ENCODE results near the gene MLXIP. TPM values are rescaled to one million over a fixed set of nuclear protein-coding genes. Genes with fewer than 3 reads are reported as not detected.

The MLXIP gene
- total RNA-seq, 2 experiments from 2014 or later: 61.0 to 61.7 TPM

DNA sequence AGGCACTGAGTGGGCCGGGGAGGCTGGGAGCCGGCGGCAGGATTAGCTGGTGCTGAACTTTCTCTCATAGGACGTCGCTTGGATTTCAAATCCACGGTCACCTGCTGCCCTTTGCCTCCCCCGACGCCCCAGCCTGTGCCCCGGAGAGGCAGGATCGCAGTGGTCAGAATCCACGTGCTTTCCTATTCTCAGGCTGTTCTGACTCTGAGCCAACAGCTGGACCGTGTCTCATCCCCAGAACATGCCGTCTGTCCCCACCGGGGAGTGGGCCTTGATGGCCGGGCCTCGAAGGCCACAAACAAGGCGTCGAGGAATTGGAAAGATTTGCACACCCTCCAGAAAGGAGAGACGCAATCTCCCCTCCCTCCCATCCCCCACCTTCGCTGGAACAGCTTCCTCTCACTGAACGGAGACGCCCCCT is 18.5 kb upstream of the MLXIP start:
- POLR2A ChIA-PET: no interaction called here
- ATAC-seq (ENCODE audit: low read depth) (no peak), DNase-seq (no peak)
- Mint-ChIP-seq H3K9me3 (no peaks in the 10 kb centered on the region), H3K36me3 (no peaks in the 10 kb centered on the region), H3K27me3 (no peaks in the 10 kb centered on the region), H3K4me1 (peaks cover 10% of the 10 kb centered on the region), H3K27ac (no peak overlapping the region), H3K4me3 (no peak overlapping the region)

DNA sequence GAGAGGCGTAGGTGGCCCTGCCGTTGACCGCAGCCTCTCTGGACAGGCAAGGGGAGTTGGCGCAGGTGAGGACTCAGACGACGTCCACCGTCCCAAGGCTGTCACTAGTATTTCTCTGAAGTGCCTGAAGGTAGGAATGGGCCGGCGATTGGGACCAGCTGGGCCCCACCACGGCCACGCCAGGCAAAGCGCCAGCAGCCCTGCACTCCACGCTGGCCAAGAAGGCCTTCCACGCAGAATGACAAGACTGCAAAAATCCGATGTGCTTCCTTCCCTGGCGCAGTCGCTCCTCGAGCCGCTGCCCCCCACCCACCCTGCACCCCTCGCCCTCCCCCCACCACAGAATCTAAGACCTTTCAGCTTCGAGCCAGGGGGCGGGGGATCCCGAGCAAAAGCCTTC is 17.3 kb upstream of the MLXIP start:
- POLR2A ChIA-PET: no interaction called here
- H3K4me3 Mint-ChIP-seq: no peak overlapping the region
- H3K9me3 Mint-ChIP-seq: no peaks in the 10 kb centered on the region
- DNase-seq (no peak), ATAC-seq (ENCODE audit: low read depth) (no peak)
- no peaks in the 10 kb centered on the region for H3K36me3 Mint-ChIP-seq
- H3K27me3 Mint-ChIP-seq: no peaks in the 10 kb centered on the region
- H3K4me1 Mint-ChIP-seq: peaks cover 10% of the 10 kb centered on the region
- no peak overlapping the region for H3K27ac Mint-ChIP-seq

DNA sequence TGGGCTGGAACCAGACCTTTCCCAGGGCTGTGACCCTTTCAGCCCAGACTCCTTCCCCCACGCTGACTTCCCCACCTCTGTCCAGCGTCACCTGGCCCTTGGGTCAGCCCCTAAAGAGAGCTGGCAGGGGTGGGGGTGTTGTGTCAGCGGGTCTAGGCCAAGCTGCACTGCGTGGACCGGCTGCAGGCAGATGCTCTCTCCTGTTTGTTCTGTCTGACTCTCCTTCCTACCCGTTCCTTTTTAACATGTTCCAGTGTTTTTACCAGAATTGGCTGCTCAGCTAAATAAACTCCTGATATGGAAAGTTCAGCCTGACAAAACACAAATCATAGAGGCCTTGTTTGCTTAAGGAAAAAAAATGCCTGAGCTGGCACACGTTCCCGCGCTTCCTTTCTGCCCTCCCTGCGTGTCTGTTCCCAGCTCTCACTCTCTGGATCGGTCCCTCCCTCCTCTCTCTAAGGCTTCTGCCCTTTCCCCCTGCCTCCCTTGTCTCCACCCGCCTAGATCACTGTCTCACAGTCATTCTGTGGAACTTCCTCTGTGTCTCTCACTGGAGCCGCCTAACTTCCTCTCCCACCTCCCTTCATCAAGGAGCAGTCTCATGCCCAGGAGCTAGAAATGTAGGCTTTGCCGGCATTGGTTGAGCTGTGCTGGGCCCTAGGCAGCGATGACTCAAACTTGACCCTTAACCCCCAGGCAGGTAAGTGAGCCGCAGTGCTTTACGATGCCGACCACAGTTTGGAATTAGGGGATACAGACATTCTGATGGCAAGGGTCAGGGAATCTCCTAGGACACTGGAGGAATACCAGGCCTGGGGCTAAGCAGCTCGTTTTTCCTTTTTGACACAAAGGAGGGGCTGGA is 15.5 kb upstream of the MLXIP start:
- no peak for ATAC-seq (ENCODE audit: low read depth)
- Mint-ChIP-seq H3K36me3 (peaks cover 2% of the 10 kb centered on the region), H3K27me3 (no peaks in the 10 kb centered on the region), H3K4me1 (peaks cover 19% of the 10 kb centered on the region), H3K4me3 (no peak overlapping the region), H3K27ac (peak overlapping the region; percentile 12), H3K9me3 (no peaks in the 10 kb centered on the region)
- POLR2A ChIA-PET: interaction anchor here (1.6 kb wide), 1 partner anchor 15 kb away, joined by 7 read pairs; the partner anchor contains the start of gene MLXIP
- DNase-seq: no peak

DNA sequence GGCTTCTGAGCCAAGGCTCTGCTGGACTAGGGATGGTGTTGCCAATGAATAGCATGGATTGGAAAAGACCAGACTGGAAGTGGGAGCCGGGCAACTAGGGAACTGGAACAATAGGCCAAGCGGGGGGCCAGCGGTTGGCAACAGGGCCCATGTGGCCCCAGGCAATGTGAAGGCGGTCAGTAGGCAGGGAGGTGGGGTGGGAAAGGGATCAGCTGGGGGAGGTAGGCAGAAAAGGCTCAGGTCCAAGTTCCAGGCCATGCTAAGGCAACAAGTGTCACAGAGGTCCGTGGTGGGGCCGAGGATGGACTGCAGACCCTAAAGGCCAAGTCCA is 14.9 kb upstream of the MLXIP start:
- H3K4me1 Mint-ChIP-seq: peaks cover 24% of the 10 kb centered on the region
- H3K36me3 Mint-ChIP-seq: peaks cover 2% of the 10 kb centered on the region
- H3K27me3 Mint-ChIP-seq: no peaks in the 10 kb centered on the region
- no peaks in the 10 kb centered on the region for H3K9me3 Mint-ChIP-seq
- no peak overlapping the region for H3K27ac Mint-ChIP-seq
- ATAC-seq (ENCODE audit: low read depth) (no peak), DNase-seq (no peak)
- no peak overlapping the region for H3K4me3 Mint-ChIP-seq
- POLR2A ChIA-PET: interaction anchor here (1.6 kb wide), 1 partner anchor 15 kb away, joined by 7 read pairs; the partner anchor contains the start of gene MLXIP

DNA sequence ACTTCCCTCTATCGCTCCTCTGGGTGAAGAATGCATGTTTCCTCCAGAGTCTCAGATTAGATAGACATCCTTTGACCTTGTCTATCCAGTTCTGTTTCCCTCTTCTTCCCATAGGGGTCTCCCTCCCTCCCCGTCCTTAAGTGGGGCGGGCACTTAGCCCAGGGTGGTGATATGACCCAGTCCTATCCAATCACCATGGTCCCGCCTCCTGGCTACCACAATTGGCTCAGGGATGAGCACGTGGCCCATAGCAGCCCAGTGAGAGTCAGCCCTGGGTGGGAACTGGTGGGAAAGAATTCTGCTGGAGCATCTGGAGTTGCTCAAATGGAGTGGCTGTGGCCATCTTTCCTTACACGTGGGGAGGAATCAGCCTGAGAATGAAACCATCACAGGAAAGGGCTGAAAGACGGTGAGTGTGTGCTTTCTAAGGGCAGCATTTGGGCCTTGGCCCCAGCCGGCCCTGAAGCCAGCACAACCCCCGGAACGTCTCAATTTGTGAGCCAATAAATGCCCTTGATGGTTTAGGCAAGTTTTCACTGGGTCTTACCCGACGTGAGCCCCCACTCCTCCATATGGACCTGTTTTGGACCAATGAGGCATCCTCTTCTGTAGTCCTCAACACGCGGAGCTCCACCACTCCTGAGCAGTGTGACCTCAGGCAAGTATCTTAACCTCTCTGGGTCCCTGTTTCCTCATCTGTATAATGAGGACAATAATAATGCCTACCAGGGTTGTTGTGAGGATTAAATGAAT is 14.4 kb upstream of the MLXIP start:
- ATAC-seq (ENCODE audit: low read depth) (peak; percentile 64), DNase-seq (no peak)
- POLR2A ChIA-PET: no interaction called here
- Mint-ChIP-seq H3K4me1 (peaks cover 26% of the 10 kb centered on the region), H3K4me3 (no peak overlapping the region), H3K9me3 (no peaks in the 10 kb centered on the region), H3K27me3 (no peaks in the 10 kb centered on the region), H3K27ac (no peak overlapping the region), H3K36me3 (peaks cover 2% of the 10 kb centered on the region)

DNA sequence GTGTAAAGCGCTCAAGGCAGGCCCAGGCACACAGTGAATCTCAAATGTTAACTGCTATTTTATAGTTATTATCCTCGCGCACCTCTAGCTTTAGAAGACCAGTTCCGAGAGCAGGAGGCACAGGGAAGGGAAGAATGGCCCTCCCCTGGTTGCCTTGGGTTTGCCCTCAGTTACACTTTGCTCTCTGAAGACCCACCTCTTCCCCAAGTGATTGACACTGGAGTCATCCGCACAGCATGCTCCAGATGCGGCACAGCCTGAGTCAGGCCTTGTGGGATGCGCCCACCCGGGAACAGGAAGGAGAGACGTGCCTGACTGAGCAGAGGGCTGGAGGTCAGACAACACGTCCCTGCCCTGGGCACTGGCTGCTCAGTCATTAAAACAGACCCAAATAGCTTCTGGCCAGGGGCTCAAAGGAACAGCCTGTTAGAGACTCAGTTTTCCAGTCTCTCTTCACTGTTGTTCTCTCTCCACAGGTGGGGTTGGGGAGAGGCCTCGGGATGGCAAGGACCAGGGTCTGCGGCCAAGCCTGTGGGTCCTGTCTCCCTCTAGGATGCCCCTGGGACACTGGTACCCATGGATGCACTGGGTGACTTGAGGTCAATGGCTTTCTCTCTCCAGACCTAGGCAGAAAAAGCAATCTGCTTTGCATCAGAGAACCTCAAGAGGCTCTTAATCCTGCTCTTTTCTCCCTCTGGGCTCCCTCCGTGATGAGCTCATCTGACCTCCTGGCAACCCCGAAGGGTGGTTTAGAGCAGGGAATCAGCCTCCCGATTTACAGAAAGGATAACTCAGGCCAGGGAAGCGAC is 13.6 kb upstream of the MLXIP start:
- Mint-ChIP-seq H3K36me3 (peaks cover 2% of the 10 kb centered on the region), H3K4me3 (no peak overlapping the region), H3K9me3 (no peaks in the 10 kb centered on the region), H3K4me1 (peaks cover 30% of the 10 kb centered on the region), H3K27ac (no peak overlapping the region), H3K27me3 (no peaks in the 10 kb centered on the region)
- DNase-seq (no peak), ATAC-seq (ENCODE audit: low read depth) (no peak)
- POLR2A ChIA-PET: no interaction called here

DNA sequence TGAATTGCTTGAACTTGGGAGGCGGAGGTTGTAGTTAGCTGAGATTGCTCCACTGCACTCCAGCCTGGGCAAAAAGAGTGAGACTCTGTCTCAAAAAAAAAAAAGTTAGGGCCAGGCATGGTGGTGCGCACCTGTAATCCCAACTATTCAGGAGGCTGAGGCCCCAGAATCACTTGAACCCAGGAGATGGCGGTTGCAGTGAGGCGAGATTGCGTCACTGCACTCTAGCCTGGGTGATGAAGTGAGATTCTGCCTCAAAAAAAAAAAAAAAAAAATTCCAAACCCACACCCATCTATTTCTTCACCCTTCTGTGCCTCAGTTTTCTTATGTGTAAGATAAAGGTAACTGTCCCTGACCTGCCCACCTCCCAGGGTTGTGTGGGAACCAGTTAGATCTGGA is 11.0 kb upstream of the MLXIP start:
- peak overlapping the region; percentile 91 for H3K27ac Mint-ChIP-seq
- H3K36me3 Mint-ChIP-seq: peaks cover 2% of the 10 kb centered on the region
- H3K9me3 Mint-ChIP-seq: no peaks in the 10 kb centered on the region
- POLR2A ChIA-PET: interaction anchor here (0.7 to 5.1 kb wide), 5 partner anchors 9 to 81 kb away, joined by 4 to 79 read pairs (median 6); partner anchors contain the start of gene MLXIP
- DNase-seq: no peak
- peaks cover 30% of the 10 kb centered on the region for H3K4me1 Mint-ChIP-seq
- peaks cover 2% of the 10 kb centered on the region for H3K27me3 Mint-ChIP-seq
- ATAC-seq (ENCODE audit: low read depth): peak; percentile 34
- peak overlapping the region; percentile 70 for H3K4me3 Mint-ChIP-seq

DNA sequence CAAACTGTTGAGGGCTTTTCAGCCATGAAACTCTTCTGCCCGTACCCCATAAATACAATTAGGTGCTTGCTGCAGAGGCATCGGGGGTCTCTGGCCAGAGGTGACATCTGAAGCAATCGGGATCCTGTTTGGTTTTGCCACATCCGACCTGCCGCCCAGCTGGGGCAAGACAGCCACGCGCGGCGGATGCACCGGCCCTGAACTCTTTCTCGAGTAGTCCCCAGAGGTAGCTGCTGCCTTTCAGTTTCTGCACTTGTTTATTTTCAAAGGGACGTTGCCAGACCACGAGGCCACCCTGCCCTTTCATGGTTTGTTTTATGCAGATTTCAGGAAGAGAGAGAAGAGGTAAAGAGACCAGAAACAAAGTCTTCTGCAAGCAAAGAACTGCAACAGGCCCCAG is 10.6 kb upstream of the MLXIP start:
- Mint-ChIP-seq H3K36me3 (peaks cover 2% of the 10 kb centered on the region), H3K27ac (peak overlapping the region; percentile 91), H3K4me3 (peak overlapping the region; percentile 70), H3K4me1 (peaks cover 27% of the 10 kb centered on the region), H3K27me3 (peaks cover 2% of the 10 kb centered on the region), H3K9me3 (no peaks in the 10 kb centered on the region)
- POLR2A ChIA-PET: interaction anchor here (0.6 to 5.1 kb wide), 8 partner anchors 9 to 1297 kb away, joined by 3 to 79 read pairs (median 5); partner anchors contain the start of gene MLXIP
- ATAC-seq (ENCODE audit: low read depth) (peak; percentile 91), DNase-seq (peak; percentile 75)

DNA sequence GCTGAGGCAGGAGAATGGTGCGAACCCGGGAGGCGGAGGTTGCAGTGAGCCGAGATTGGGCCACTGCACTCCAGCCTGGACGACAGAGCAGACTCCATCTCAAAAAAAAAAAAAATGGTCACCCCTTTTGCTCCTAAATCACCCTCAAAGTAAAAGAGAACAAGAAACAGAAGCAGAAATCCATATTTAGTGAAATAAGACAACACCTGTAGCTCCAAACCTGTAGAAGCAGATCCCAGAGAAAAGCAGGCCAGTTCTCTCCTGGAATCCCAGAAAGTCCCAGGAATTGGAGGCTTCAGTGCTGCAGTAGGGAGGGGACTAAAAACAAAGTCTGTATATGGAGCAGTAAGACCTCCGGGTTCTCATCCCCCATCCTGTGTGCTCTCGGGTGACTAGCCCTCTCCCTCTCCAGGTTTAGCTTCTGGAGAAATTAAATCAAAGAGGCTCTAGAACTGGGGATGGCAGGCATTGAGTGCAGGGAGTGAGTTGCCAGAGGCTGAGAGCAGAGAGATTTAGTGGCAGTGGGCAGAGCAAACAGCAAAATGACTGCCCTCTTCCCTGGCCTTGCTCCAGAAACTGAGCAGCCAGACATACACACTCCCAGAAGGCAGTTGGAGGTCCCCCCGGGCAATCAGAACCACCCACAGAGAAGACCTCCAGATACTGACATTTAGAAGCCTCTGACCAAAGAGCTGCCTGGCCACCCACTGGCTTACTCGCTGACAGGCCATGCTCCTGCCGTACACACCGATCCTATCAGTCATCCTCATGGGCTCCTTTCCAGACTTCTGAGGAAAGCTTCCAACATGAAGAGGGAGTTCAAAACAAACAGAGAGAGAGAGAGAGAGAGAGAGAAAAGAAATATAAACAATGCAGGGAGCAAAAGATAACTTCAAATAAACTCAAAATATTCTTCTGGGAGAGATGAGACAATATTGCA is 6.3 kb upstream of the MLXIP start:
- DNase-seq: no peak
- Mint-ChIP-seq H3K4me3 (no peak overlapping the region), H3K27ac (no peak overlapping the region), H3K36me3 (no peaks in the 10 kb centered on the region), H3K27me3 (peaks cover 8% of the 10 kb centered on the region), H3K9me3 (no peaks in the 10 kb centered on the region), H3K4me1 (peaks cover 25% of the 10 kb centered on the region)
- POLR2A ChIA-PET: no interaction called here
- ATAC-seq (ENCODE audit: low read depth): no peak

DNA sequence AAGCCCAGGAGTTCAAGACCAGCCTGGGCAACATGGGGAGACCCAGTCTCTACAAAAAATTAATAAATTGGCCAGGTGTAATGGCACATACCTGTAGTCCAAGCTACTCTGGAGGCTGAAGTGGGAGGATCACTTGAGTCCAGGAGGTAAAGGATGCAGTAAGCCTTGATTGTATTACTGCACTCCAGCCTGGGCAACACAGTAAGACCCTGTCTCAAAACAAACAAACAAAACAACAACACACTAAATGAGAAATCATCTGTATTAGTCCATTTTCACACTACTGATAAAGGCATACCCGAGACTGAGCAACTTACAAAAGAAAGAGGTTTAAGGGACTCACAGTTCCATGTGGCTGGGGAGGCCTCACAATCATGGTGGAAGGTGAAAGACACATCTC is 4.7 kb upstream of the MLXIP start:
- H3K36me3 Mint-ChIP-seq: no peaks in the 10 kb centered on the region
- peaks cover 8% of the 10 kb centered on the region for H3K27me3 Mint-ChIP-seq
- DNase-seq (no peak), ATAC-seq (ENCODE audit: low read depth) (no peak)
- H3K9me3 Mint-ChIP-seq: no peaks in the 10 kb centered on the region
- H3K4me1 Mint-ChIP-seq: peaks cover 17% of the 10 kb centered on the region
- H3K4me3 Mint-ChIP-seq: no peak overlapping the region
- H3K27ac Mint-ChIP-seq: no peak overlapping the region
- POLR2A ChIA-PET: no interaction called here

DNA sequence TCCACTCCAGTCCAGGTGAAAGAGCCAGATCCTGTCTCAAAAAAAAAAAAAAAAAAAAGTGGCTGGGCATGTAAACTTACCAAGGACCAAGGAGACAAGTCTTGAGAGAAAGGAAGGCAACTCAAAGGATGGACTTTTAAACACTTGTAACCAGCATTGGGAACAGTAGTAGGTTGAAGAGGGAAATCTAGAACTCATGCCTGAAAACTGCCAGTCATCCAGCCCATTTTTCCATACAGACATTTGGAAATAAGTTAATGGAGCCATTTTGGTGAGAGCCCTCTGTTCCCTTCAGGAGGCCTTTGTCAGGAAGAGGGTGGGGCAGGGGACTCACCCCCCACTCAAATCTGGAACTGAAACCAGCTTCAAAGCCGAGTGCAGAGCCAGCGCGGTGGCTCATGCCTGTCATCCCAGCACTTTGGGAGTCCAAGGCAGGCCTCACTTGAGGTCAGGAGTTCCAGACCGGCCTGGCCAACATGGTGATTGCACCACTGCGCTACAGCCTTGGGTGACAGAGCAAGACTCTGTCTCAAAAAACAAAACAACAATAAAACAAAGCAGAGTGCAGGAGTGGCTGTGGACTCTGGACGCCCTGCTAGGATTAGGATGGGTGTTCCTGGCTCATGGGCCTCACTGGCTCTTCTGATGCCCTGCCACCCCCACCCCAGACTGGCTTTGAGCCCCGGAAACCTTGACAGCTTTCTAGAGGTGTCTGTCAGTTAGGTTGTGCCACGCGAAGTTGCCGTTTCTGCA is 1.6 kb upstream of the MLXIP start:
- Mint-ChIP-seq H3K4me3 (no peak overlapping the region), H3K9me3 (no peaks in the 10 kb centered on the region), H3K27me3 (peaks cover 6% of the 10 kb centered on the region), H3K36me3 (peaks cover 5% of the 10 kb centered on the region), H3K27ac (no peak overlapping the region), H3K4me1 (peaks cover 31% of the 10 kb centered on the region)
- ATAC-seq (ENCODE audit: low read depth) (no peak), DNase-seq (no peak)
- POLR2A ChIA-PET: interaction anchor here (1.7 kb wide), 1 partner anchor 9 kb away, joined by 7 read pairs; no protein-coding TSS in a partner anchor
